ENCODE data around the gene HNRNPL.

GRCh38 chr19:38892841-38893240, 43.1 kb upstream of the HNRNPL start:
- TF ChIP-seq GATA2 (IDR thresholded peaks at IDR 0.05; ENCODE audit: low read depth, low read length) = no peak
- no peak for TF ChIP-seq GATA3 (IDR thresholded peaks at IDR 0.05; ENCODE audit: low read depth, low read length)
